Uterus (tissue), 4 donors: ENCODE results near the gene KNOP1. TPM values are rescaled to one million over a fixed set of nuclear protein-coding genes. Genes with fewer than 3 reads are reported as not detected.
A peak's percentile ranks its signal among the peaks of the same experiment; 100 is the strongest.
"Not testable (repeated sequence)": the region's sequence is repeated elsewhere in the genome, so short reads cannot be mapped to it uniquely, and the experiment has no call there.

Source experiments
- DNase-seq, 2 donors: peaks; one replicate each; pipeline ENCODE4 v3.0.0-alpha.2; 2019 to 2020
- H3K27ac ChIP-seq, 2 donors: fragments of 200-600 bp; sonication (generic); 1 replicate in 1 of 2; 2 replicates in 1 of 2; pipeline ENCODE4 v1.5.1; 2016 to 2018
- H3K27me3 ChIP-seq, 2 donors: fragments of 200-600 bp; sonication (generic); one replicate each; pipeline ENCODE4 v1.5.1; 2018 to 2019; ENCODE audit warnings: control low read depth in 1 of 2
- H3K36me3 ChIP-seq, 2 donors: fragments of 200-600 bp; sonication (generic); one replicate each; pipeline ENCODE4 v1.5.1; 2019; ENCODE audit warnings: control low read depth in 1 of 2
- H3K4me1 ChIP-seq, 2 donors: fragments of 200-600 bp; sonication (generic); one replicate each; pipeline ENCODE4 v1.5.1; 2018 to 2019; ENCODE audit warnings: control low read depth in 1 of 2
- H3K4me3 ChIP-seq, 2 donors: fragments of 200-600 bp; sonication (generic); 1 replicate in 1 of 2; 2 replicates in 1 of 2; pipeline ENCODE4 v1.5.1; 2018 to 2019; ENCODE audit warnings: mild to moderate bottlenecking in 1 of 2
- H3K9me3 ChIP-seq, 2 donors: fragments of 200-600 bp; sonication (generic); one replicate each; pipeline ENCODE4 v1.5.1; 2019; ENCODE audit warnings: control low read depth in 1 of 2
- CTCF ChIP-seq, 4 experiments: fragments of 200-600 bp in 2 of 4; fragments of 450-650 bp in 2 of 4; sonication (generic) in 2 of 4; IDR thresholded peaks; one replicate each; pipeline ENCODE4 v1.5.1; 2016 to 2019; ENCODE audit warnings: antibody characterized with exemption in 4 of 4, mild to moderate bottlenecking in 2 of 4, moderate library complexity in 1 of 4
- POLR2A ChIP-seq, 2 donors: fragments of 450-650 bp; IDR thresholded peaks; one replicate each; pipeline ENCODE4 v1.6.1; 2016; ENCODE audit warnings: antibody characterized with exemption in 2 of 2, mild to moderate bottlenecking in 1 of 2, moderate library complexity in 1 of 2
- intact Hi-C: fragments of 100-400 bp; cut with DNase I; formaldehyde crosslinking; loops from one replicate; pipeline ENCODE4 v1.15.1; 2023; ENCODE audit warnings: low total_unique reads
- total RNA-seq, 4 donors: library from RNA; depleted of rRNA in 3 of 4; stranded (reverse); fragments of >200 nt in 3 of 4; gene quantifications; one replicate each; pipeline versions ENCODE4 v1.1.0 to v1.2.4, GENCODE V29; 2014 to 2023
- donor health status: DM: yes; HTN: yes; CAD: no.

The KNOP1 gene
- total RNA-seq, 4 donors from 2014 or later, result 1.5 to 20.5 (median 9.4) TPM

GRCh38 chr16:19680881-19681340 is 37.1 kb downstream of the KNOP1 start:
- Histone ChIP-seq H3K27me3 (no peaks in the 10 kb centered on the region), H3K27ac (no peak overlapping the region), H3K4me1 (no peaks in the 10 kb centered on the region), H3K9me3 (no peaks in the 10 kb centered on the region), H3K4me3 (no peak overlapping the region), H3K36me3 (no peaks in the 10 kb centered on the region)
- no peak for TF ChIP-seq CTCF (IDR thresholded peaks at IDR 0.05)
- TF ChIP-seq POLR2A (IDR thresholded peaks at IDR 0.05), result no peak
- DNase-seq, result no peak
- intact Hi-C loops, result no loop called here

- DNase-seq, H3K4me3 ChIP-seq, H3K27ac ChIP-seq, H3K27me3 ChIP-seq, intact Hi-C loops, H3K4me1 ChIP-seq, H3K9me3 ChIP-seq, H3K36me3 ChIP-seq: not testable (repeated sequence)
Measured at GRCh38 chr16:19679281-19679680, 38.7 kb downstream of the KNOP1 start.

- no peak overlapping the region for H3K4me3 ChIP-seq
- intact Hi-C loops, result no loop called here
- H3K27me3 ChIP-seq, result no peaks in the 10 kb centered on the region
- TF ChIP-seq POLR2A (IDR thresholded peaks at IDR 0.05) (no peak), CTCF (IDR thresholded peaks at IDR 0.05) (no peak)
- no peaks in the 10 kb centered on the region for H3K36me3 ChIP-seq
- H3K27ac ChIP-seq, result peak overlapping the region in 1 of 2 donors; percentile 20
- DNase-seq, result no peak
- H3K4me1 ChIP-seq, result no peaks in the 10 kb centered on the region
- H3K9me3 ChIP-seq, result no peaks in the 10 kb centered on the region
Measured at GRCh38 chr16:19678804-19679203, 39.2 kb downstream of the KNOP1 start.

- no peaks in the 10 kb centered on the region for H3K36me3 ChIP-seq
Measured at GRCh38 chr16:19677402-19677801, 40.6 kb downstream of the KNOP1 start.

GRCh38 chr16:19674485-19674884 is 43.5 kb downstream of the KNOP1 start:
- no peaks in the 10 kb centered on the region for H3K4me1 ChIP-seq
- H3K9me3 ChIP-seq, result no peaks in the 10 kb centered on the region
- TF ChIP-seq POLR2A (IDR thresholded peaks at IDR 0.05), result no peak
- no peak for TF ChIP-seq CTCF (IDR thresholded peaks at IDR 0.05)
- no peaks in the 10 kb centered on the region for H3K36me3 ChIP-seq
- H3K27me3 ChIP-seq, result no peaks in the 10 kb centered on the region
- no peak overlapping the region for H3K27ac ChIP-seq
- H3K4me3 ChIP-seq, result no peak overlapping the region
- intact Hi-C loops, result no loop called here
- DNase-seq, result no peak

More at GRCh38 chr16:19677402-19677801, 40.6 kb downstream of the KNOP1 start:
- Histone ChIP-seq H3K27ac (no peak overlapping the region), H3K9me3 (no peaks in the 10 kb centered on the region), H3K4me1 (no peaks in the 10 kb centered on the region), H3K4me3 (no peak overlapping the region), H3K27me3 (no peaks in the 10 kb centered on the region)
- no peak for DNase-seq
- no peak for TF ChIP-seq CTCF (IDR thresholded peaks at IDR 0.05)
- no peak for TF ChIP-seq POLR2A (IDR thresholded peaks at IDR 0.05)
- intact Hi-C loops, result no loop called here

- Histone ChIP-seq H3K27me3 (no peaks in the 10 kb centered on the region), H3K36me3 (no peaks in the 10 kb centered on the region), H3K27ac (no peak overlapping the region), H3K4me1 (no peaks in the 10 kb centered on the region), H3K9me3 (no peaks in the 10 kb centered on the region), H3K4me3 (no peak overlapping the region)
- no peak for DNase-seq
- intact Hi-C loops, result no loop called here
- TF ChIP-seq POLR2A (IDR thresholded peaks at IDR 0.05) (no peak), CTCF (IDR thresholded peaks at IDR 0.05) (no peak)
Measured at GRCh38 chr16:19672378-19672777, 45.6 kb downstream of the KNOP1 start.
